ENCODE measurements around the gene RPS27L.

The RPS27L gene

GRCh38 chr15:63187589-63188226 lies 30.4 kb upstream of the RPS27L start:
- no peak for DNase-seq

- DNase-seq = no peak
Observed at GRCh38 chr15:63186065-63186464, 28.8 kb upstream of the RPS27L start.

GRCh38 chr15:63185206-63185605 lies 27.9 kb upstream of the RPS27L start:
- DNase-seq = no peak

- DNase-seq = no peak
Observed at GRCh38 chr15:63181648-63182047, 24.4 kb upstream of the RPS27L start.

- DNase-seq = no peak
Observed at GRCh38 chr15:63180746-63181145, 23.5 kb upstream of the RPS27L start.

- DNase-seq = no peak
Observed at GRCh38 chr15:63178034-63178433, 20.8 kb upstream of the RPS27L start.

- DNase-seq = no peak
Observed at GRCh38 chr15:63176302-63176701, 19.0 kb upstream of the RPS27L start.

GRCh38 chr15:63172851-63173451 lies 15.7 kb upstream of the RPS27L start:
- no peak for DNase-seq

GRCh38 chr15:63172376-63172775 lies 15.1 kb upstream of the RPS27L start:
- DNase-seq = no peak

GRCh38 chr15:63169788-63170187 lies 12.5 kb upstream of the RPS27L start:
- no peak for DNase-seq

- peak; percentile 36 for DNase-seq
Observed at GRCh38 chr15:63166219-63166618, 8.9 kb upstream of the RPS27L start.

GRCh38 chr15:63165166-63165859 lies 8.0 kb upstream of the RPS27L start:
- no peak for DNase-seq

GRCh38 chr15:63163217-63163616 lies 5.9 kb upstream of the RPS27L start:
- DNase-seq = no peak

- DNase-seq = no peak
Observed at GRCh38 chr15:63160638-63161037, 3.4 kb upstream of the RPS27L start.

GRCh38 chr15:63157891-63158431 lies 684 bp upstream of the RPS27L start:
- no peak for DNase-seq

GRCh38 chr15:63156755-63157117 lies 541 bp downstream of the RPS27L start:
- peak; percentile 27 for DNase-seq

- no peak for DNase-seq
Observed at GRCh38 chr15:63156086-63156710, 1.1 kb downstream of the RPS27L start.

GRCh38 chr15:63155486-63155885 lies 1.8 kb downstream of the RPS27L start:
- no peak for DNase-seq

- DNase-seq = no peak
Observed at GRCh38 chr15:63151665-63152064, 5.6 kb downstream of the RPS27L start.

GRCh38 chr15:63146684-63147083 lies 10.6 kb downstream of the RPS27L start:
- DNase-seq = no peak

- no peak for DNase-seq
Observed at GRCh38 chr15:63145426-63145825, 11.9 kb downstream of the RPS27L start.

GRCh38 chr15:63140936-63141335 lies 16.3 kb downstream of the RPS27L start:
- no peak for DNase-seq

GRCh38 chr15:63136742-63137141 lies 20.5 kb downstream of the RPS27L start:
- DNase-seq = no peak

GRCh38 chr15:63135804-63136203 lies 21.5 kb downstream of the RPS27L start:
- peak; percentile 35 for DNase-seq
